MCF 10A (cell line): ENCODE results near the gene ENPP7. TPM values are rescaled to one million over a fixed set of nuclear protein-coding genes. Genes with fewer than 3 reads are reported as not detected.

Experiments used
- BruUV-seq: library from RNA; stranded (reverse); fragments of 400-500 nt; replicated peaks from 2 replicates; lab custom pipeline; 2021; lab: Mats Ljungman, UMichigan
- CTCF ChIA-PET: fragments of 300-600 bp; sonication (Branson Sonifier 250); formaldehyde crosslinking; extraction: SDS; loops from one replicate; lab custom pipeline; 2021; ENCODE audit warnings: antibody characterized with exemption, inconsistent platforms; lab: Yijun Ruan, JAX
- POLR2A ChIA-PET: fragments of 300-600, 350-650 bp; sonication (Branson Sonifier 250); formaldehyde crosslinking; extraction: SDS; loops from one replicate; lab custom pipeline; 2020; ENCODE audit warnings: antibody characterized with exemption, inconsistent platforms; lab: Yijun Ruan, JAX
- DNase-seq: peaks from one replicate; pipeline ENCODE4 v3.0.0-alpha.2; 2018; ENCODE audit not compliant: unreplicated experiment
- H3K27ac Mint-ChIP-seq: one replicate; pipeline ENCODE4 v1.8.0; 2022; ENCODE audit warnings: mild to moderate bottlenecking, low read depth, mixed read lengths; ENCODE audit not compliant: unreplicated experiment
- H3K27me3 Mint-ChIP-seq: one replicate; pipeline ENCODE4 v1.8.0; 2022; ENCODE audit warnings: mixed read lengths; ENCODE audit not compliant: insufficient read depth, unreplicated experiment
- H3K36me3 Mint-ChIP-seq: one replicate; pipeline ENCODE4 v1.8.0; 2022; ENCODE audit warnings: mild to moderate bottlenecking, moderate library complexity, mixed read lengths; ENCODE audit not compliant: insufficient read depth, unreplicated experiment
- H3K4me1 Mint-ChIP-seq: one replicate; pipeline ENCODE4 v1.8.0; 2022; ENCODE audit warnings: mixed read lengths; ENCODE audit not compliant: insufficient read depth, unreplicated experiment
- H3K4me3 Mint-ChIP-seq: one replicate; pipeline ENCODE4 v1.8.0; 2022; ENCODE audit warnings: mild to moderate bottlenecking, moderate library complexity, mixed read lengths; ENCODE audit not compliant: unreplicated experiment
- H3K9me3 Mint-ChIP-seq: one replicate; pipeline ENCODE4 v1.8.0; 2022; ENCODE audit warnings: mixed read lengths; ENCODE audit not compliant: unreplicated experiment
- intact Hi-C: fragments of 100-400 bp; cut with micrococcal nuclease; formaldehyde crosslinking; loops from 2 replicates; pipeline ENCODE4 v1.14.1; 2022
- total RNA-seq: library from RNA; stranded (reverse); gene quantifications from 2 replicates; pipeline ENCODE4 v1.2.3, GENCODE V29; 2022
- TF ChIP-seq, protein P1 (sequence below): fragments of 200-600 bp; IDR thresholded peaks from one replicate; pipeline ENCODE4 v1.8.0; 2022; ENCODE audit warnings: antibody characterized with exemption, mild to moderate bottlenecking; ENCODE audit not compliant: unreplicated experiment

The ENPP7 gene
- total RNA-seq, 1 experiment from 2014 or later, result not detected

DNA sequence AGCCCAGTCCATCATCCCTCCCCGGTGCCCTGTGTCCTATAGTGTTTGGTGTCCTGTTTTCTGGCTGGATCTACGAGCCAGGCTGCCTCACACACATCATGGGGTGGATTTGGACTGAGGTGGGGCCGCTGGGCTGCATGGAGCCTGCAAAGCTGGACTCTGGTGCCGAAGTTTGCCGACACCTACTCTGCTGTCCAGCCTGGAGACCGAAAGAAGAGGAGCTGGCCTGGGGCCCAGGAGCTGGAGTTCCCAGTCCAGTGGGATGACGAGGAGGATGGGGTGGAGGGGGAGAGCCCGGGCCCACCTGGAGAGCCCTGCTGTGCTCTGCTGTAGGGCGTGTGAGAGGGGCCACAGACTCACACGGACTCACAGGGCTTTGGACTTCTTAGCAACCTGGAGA, 40.3 kb upstream of the ENPP7 start:
- intact Hi-C loops, result no loop called here
- no peaks in the 10 kb centered on the region for H3K4me1 Mint-ChIP-seq
- no TSS peak for BruUV-seq
- DNase-seq, result no peak
- no peaks in the 10 kb centered on the region for H3K36me3 Mint-ChIP-seq
- CTCF ChIA-PET, result interaction anchor here (0.7 kb wide), 1 partner anchor 17 kb away, joined by 4 read pairs; no protein-coding TSS in a partner anchor
- H3K27ac Mint-ChIP-seq, result no peak overlapping the region
- no peak overlapping the region for H3K4me3 Mint-ChIP-seq
- H3K9me3 Mint-ChIP-seq, result no peaks in the 10 kb centered on the region
- POLR2A ChIA-PET, result no interaction called here
- peaks cover 61% of the 10 kb centered on the region for H3K27me3 Mint-ChIP-seq
- TF ChIP-seq, protein P1, sequence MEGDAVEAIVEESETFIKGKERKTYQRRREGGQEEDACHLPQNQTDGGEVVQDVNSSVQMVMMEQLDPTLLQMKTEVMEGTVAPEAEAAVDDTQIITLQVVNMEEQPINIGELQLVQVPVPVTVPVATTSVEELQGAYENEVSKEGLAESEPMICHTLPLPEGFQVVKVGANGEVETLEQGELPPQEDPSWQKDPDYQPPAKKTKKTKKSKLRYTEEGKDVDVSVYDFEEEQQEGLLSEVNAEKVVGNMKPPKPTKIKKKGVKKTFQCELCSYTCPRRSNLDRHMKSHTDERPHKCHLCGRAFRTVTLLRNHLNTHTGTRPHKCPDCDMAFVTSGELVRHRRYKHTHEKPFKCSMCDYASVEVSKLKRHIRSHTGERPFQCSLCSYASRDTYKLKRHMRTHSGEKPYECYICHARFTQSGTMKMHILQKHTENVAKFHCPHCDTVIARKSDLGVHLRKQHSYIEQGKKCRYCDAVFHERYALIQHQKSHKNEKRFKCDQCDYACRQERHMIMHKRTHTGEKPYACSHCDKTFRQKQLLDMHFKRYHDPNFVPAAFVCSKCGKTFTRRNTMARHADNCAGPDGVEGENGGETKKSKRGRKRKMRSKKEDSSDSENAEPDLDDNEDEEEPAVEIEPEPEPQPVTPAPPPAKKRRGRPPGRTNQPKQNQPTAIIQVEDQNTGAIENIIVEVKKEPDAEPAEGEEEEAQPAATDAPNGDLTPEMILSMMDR, result no peak

- ChIA-PET POLR2A (interaction anchor here (0.6 kb wide), 2 partner anchors 26 to 194 kb away, joined by 3 read pairs; no protein-coding TSS in a partner anchor), CTCF (interaction anchor here (0.8 kb wide), 1 partner anchor 19 kb away, joined by 3 read pairs; no protein-coding TSS in a partner anchor)
- intact Hi-C loops, result no loop called here
- Mint-ChIP-seq H3K4me3 (no peak overlapping the region), H3K4me1 (peaks cover 6% of the 10 kb centered on the region), H3K27ac (no peak overlapping the region), H3K36me3 (no peaks in the 10 kb centered on the region), H3K9me3 (no peaks in the 10 kb centered on the region), H3K27me3 (peaks cover 54% of the 10 kb centered on the region)
- no peak for DNase-seq
- no TSS peak for BruUV-seq
- TF ChIP-seq, protein P1, result no peak
Measured at GRCh38 chr17:79690988-79691836, 39.5 kb upstream of the ENPP7 start.

GRCh38 chr17:79691931-79692330, 38.8 kb upstream of the ENPP7 start:
- ChIA-PET POLR2A (interaction anchor here (0.6 kb wide), 2 partner anchors 26 to 195 kb away, joined by 3 read pairs; no protein-coding TSS in a partner anchor), CTCF (interaction anchor here (0.8 kb wide), 1 partner anchor 18 kb away, joined by 3 read pairs; no protein-coding TSS in a partner anchor)
- H3K27me3 Mint-ChIP-seq, result peaks cover 55% of the 10 kb centered on the region
- TF ChIP-seq, protein P1, result no peak
- no peak overlapping the region for H3K27ac Mint-ChIP-seq
- intact Hi-C loops, result no loop called here
- DNase-seq, result no peak
- H3K36me3 Mint-ChIP-seq, result no peaks in the 10 kb centered on the region
- H3K9me3 Mint-ChIP-seq, result no peaks in the 10 kb centered on the region
- peaks cover 10% of the 10 kb centered on the region for H3K4me1 Mint-ChIP-seq
- BruUV-seq, result no TSS peak
- H3K4me3 Mint-ChIP-seq, result no peak overlapping the region

DNA sequence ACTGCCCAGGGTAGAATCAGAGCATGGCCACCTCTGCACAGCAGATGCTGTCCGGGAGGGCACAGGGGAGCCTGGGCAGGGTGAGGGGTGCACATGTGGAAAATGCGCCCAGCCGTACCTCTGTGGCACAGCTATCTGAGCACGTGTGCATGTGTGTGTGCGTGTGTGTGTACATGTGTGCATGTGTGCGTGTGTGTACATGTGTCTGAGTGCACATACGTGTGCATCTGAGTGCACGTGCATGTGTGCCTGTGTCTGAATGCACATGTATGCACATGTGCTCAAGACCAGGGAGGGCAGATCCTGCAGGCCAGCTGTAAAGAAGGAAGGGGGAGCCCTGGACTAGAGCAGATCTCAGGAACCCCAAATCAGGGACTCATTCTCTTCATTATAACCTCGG, 37.3 kb upstream of the ENPP7 start:
- no peak overlapping the region for H3K27ac Mint-ChIP-seq
- H3K4me1 Mint-ChIP-seq, result peaks cover 10% of the 10 kb centered on the region
- ChIA-PET CTCF (no interaction called here), POLR2A (interaction anchor here (0.6 kb wide), 1 partner anchor 10 kb away, joined by 3 read pairs; no protein-coding TSS in a partner anchor)
- no peaks in the 10 kb centered on the region for H3K36me3 Mint-ChIP-seq
- H3K4me3 Mint-ChIP-seq, result no peak overlapping the region
- DNase-seq, result no peak
- H3K9me3 Mint-ChIP-seq, result no peaks in the 10 kb centered on the region
- peaks cover 53% of the 10 kb centered on the region for H3K27me3 Mint-ChIP-seq
- intact Hi-C loops, result no loop called here
- TF ChIP-seq, protein P1, result no peak
- no TSS peak for BruUV-seq
